Measurements from ENCODE around the gene ADAM15. TPM values are rescaled to one million over a fixed set of nuclear protein-coding genes. Genes with fewer than 3 reads are reported as not detected.

ADAM15 gene
- polyA plus RNA-seq, 1 of the 3 experiments (the other 2 are of a cell fraction): 60.1 TPM

- peak; percentile 70 for DNase-seq
- peaks cover 8% of the 10 kb centered on the region; the same call in 1 of the 2 replicates for H3K79me2 ChIP-seq (ENCODE audit: insufficient read depth)
- H3K27ac ChIP-seq (ENCODE audit: low read depth in 2 of 2, low read length in 1 of 2): peak overlapping the region; percentile 40 to 75
- H3K36me3 ChIP-seq (replicated peaks in 1 of 2; ENCODE audit: control insufficient read depth in 1 of 2, insufficient read depth in 2 of 2, low read length in 1 of 2): peaks cover 0 to 22% of the 10 kb centered on the region in 2 experiments
- H3K9ac ChIP-seq: peak overlapping the region; percentile 74
- peak overlapping the region; percentile 84 to 98 for H3K4me3 ChIP-seq (ENCODE audit: low read depth in 2 of 2, low read length in 1 of 2)
- H3K4me1 ChIP-seq (ENCODE audit: control insufficient read depth in 1 of 2, insufficient read depth in 2 of 2, low read depth in 1 of 2, low read length in 1 of 2): peaks cover 7 to 42% of the 10 kb centered on the region in 2 experiments
- ChIA-PET POLR2A (interaction anchor here (0.6 to 1.6 kb wide), 6 partner anchors 9 to 142 kb away, joined by 3 to 4 read pairs (median 3); partner anchors contain the start of genes LENEP, PBXIP1 and SHC1), CTCF (interaction anchor here (1.0 to 29.9 kb wide), 13 partner anchors 9 to 121 kb away, joined by 3 to 573 read pairs (median 6); partner anchors contain the start of genes ADAM15, DCST1, DCST2 and EFNA3)
- H2AFZ ChIP-seq (ENCODE audit: low read depth): peak overlapping the region; percentile 79; the same call in 1 of the 2 replicates
- H3F3A ChIP-seq (replicated peaks; ENCODE audit: insufficient read depth): peaks cover 13% of the 10 kb centered on the region
- no peaks in the 10 kb centered on the region for H4K20me1 ChIP-seq (ENCODE audit: insufficient read depth)
- TF ChIP-seq NFIC (IDR thresholded peaks at IDR 0.05; ENCODE audit: borderline replicate concordance) (0 out of 2 replicates have a peak, but pooled peaks have one; percentile 9), TAF1 (IDR thresholded peaks at IDR 0.05; ENCODE audit: borderline replicate concordance, low read depth, low read length) (no peak), NRF1 (IDR thresholded peaks at IDR 0.05; ENCODE audit: low read depth, low read length) (no peak), REST (IDR thresholded peaks at IDR 0.05; ENCODE audit: low read depth, low read length) (no peak), SIN3A (IDR thresholded peaks at IDR 0.05; ENCODE audit: borderline replicate concordance, low read depth, low read length) (0 out of 2 replicates have a peak, but pooled peaks have one; percentile 27)
- no peaks in the 10 kb centered on the region for H3K9me3 ChIP-seq
- 2% methylated on average over 18 of the region's 27 CpGs for WGBS (ENCODE audit: low lambda C conversion rate)
- no peaks in the 10 kb centered on the region for H3K9me2 ChIP-seq
- H3K27me3 ChIP-seq (ENCODE audit: insufficient read depth): no peaks in the 10 kb centered on the region
- peak overlapping the region; percentile 97 for H3K4me2 ChIP-seq
Observed at GRCh38 chr1:155051777-155052398, 772 bp downstream of the ADAM15 start.

GRCh38 chr1:155052439-155053395 is 1.6 kb downstream of the ADAM15 start:
- Histone ChIP-seq H3K27me3 (ENCODE audit: insufficient read depth) (no peaks in the 10 kb centered on the region), H2AFZ (ENCODE audit: low read depth) (no peak overlapping the region), H3F3A (replicated peaks; ENCODE audit: insufficient read depth) (peaks cover 13% of the 10 kb centered on the region), H3K79me2 (ENCODE audit: insufficient read depth) (peaks cover 8% of the 10 kb centered on the region; the same call in 1 of the 2 replicates), H3K36me3 (replicated peaks in 1 of 2; ENCODE audit: control insufficient read depth in 1 of 2, insufficient read depth in 2 of 2, low read length in 1 of 2) (peaks cover 0 to 30% of the 10 kb centered on the region in 2 experiments), H4K20me1 (ENCODE audit: insufficient read depth) (no peaks in the 10 kb centered on the region), H3K9me2 (no peaks in the 10 kb centered on the region), H3K27ac (ENCODE audit: low read depth in 2 of 2, low read length in 1 of 2) (peak overlapping the region in 1 of 2 experiments; percentile 40; a peak in 1 of 4 replicates), H3K9ac (peak overlapping the region; percentile 74; the same call in 1 of the 2 replicates), H3K9me3 (no peaks in the 10 kb centered on the region), H3K4me1 (ENCODE audit: control insufficient read depth in 1 of 2, insufficient read depth in 2 of 2, low read depth in 1 of 2, low read length in 1 of 2) (peaks cover 7 to 38% of the 10 kb centered on the region in 2 experiments), H3K4me3 (ENCODE audit: low read depth in 2 of 2, low read length in 1 of 2) (peak overlapping the region; percentile 84 to 98), H3K4me2 (peak overlapping the region; percentile 97)
- POLR2A ChIA-PET: interaction anchor here (0.5 to 1.0 kb wide), 3 partner anchors 8 to 141 kb away, joined by 3 to 8 read pairs (median 3); no protein-coding TSS in a partner anchor
- CTCF ChIA-PET: interaction anchor here (0.5 to 29.9 kb wide), 14 partner anchors 10 to 559 kb away, joined by 3 to 573 read pairs (median 5); partner anchors contain the start of genes ADAM15, DCST1, DCST2 and EFNA3
- DNase-seq: peak; percentile 59
- WGBS (ENCODE audit: low lambda C conversion rate): 61% methylated on average over 10 of the region's 12 CpGs
- TF ChIP-seq RAD21 (IDR thresholded peaks at IDR 0.05; ENCODE audit: low read length) (peak; percentile 28), RXRA (IDR thresholded peaks at IDR 0.05; ENCODE audit: borderline replicate concordance, low read depth) (no peak), TEAD4 (IDR thresholded peaks at IDR 0.05; ENCODE audit: borderline replicate concordance, insufficient read depth) (no peak), YY1 (IDR thresholded peaks at IDR 0.05; ENCODE audit: low read depth) (no peak), MAX (IDR thresholded peaks at IDR 0.05; ENCODE audit: low read depth) (no peak), TCF12 (IDR thresholded peaks at IDR 0.05) (no peak), GATA2 (CRISPR knock-in tag; IDR thresholded peaks at IDR 0.05) (no peak), MXI1 (IDR thresholded peaks at IDR 0.05; ENCODE audit: low read depth, low read length) (no peak), ELF1 (IDR thresholded peaks at IDR 0.05) (no peak), SMC3 (IDR thresholded peaks at IDR 0.05; ENCODE audit: low read depth, low read length) (peak; percentile 45), USF2 (IDR thresholded peaks at IDR 0.05; ENCODE audit: borderline replicate concordance, low read depth, low read length) (no peak)
- TF ChIP-seq, protein P1, sequence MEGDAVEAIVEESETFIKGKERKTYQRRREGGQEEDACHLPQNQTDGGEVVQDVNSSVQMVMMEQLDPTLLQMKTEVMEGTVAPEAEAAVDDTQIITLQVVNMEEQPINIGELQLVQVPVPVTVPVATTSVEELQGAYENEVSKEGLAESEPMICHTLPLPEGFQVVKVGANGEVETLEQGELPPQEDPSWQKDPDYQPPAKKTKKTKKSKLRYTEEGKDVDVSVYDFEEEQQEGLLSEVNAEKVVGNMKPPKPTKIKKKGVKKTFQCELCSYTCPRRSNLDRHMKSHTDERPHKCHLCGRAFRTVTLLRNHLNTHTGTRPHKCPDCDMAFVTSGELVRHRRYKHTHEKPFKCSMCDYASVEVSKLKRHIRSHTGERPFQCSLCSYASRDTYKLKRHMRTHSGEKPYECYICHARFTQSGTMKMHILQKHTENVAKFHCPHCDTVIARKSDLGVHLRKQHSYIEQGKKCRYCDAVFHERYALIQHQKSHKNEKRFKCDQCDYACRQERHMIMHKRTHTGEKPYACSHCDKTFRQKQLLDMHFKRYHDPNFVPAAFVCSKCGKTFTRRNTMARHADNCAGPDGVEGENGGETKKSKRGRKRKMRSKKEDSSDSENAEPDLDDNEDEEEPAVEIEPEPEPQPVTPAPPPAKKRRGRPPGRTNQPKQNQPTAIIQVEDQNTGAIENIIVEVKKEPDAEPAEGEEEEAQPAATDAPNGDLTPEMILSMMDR (IDR thresholded peaks at IDR 0.05): peak; percentile 53

Data from SK-N-SH (cell line).